Loucy (cell line): ENCODE results near the gene SMCO3.

Experiments
- CTCF ChIP-seq: fragments of 200-600 bp; sonication (generic); conservative IDR thresholded peaks from 2 replicates; pipeline ENCODE4 v1.5.1; 2014; ENCODE audit warnings: mild to moderate bottlenecking, antibody characterized with exemption, low read length
- EZH2phosphoT487 ChIP-seq: fragments of 200-600 bp; IDR thresholded peaks from 2 replicates; pipeline ENCODE4 v1.6.1; 2018; ENCODE audit warnings: antibody characterized with exemption, mild to moderate bottlenecking, moderate library complexity, borderline replicate concordance

- TF ChIP-seq CTCF, result no peak
- no peak for TF ChIP-seq EZH2phosphoT487
Measured at GRCh38 chr12:14841761-14842160, 27.8 kb upstream of the SMCO3 start.
